HL-60/S4 treated with retinoic acid at 250 ng/mL for 4 days and 3 days (cell line): Measurements from ENCODE around the gene TRIM33.
"Not testable (repeated sequence)": the region's sequence is repeated elsewhere in the genome, so short reads cannot be mapped to it uniquely, and the experiment has no call there.

ENCODE experiments used
- in situ Hi-C: fragments of 300-500 bp; cut with MboI; formaldehyde crosslinking; loops from 2 replicates; pipeline ENCODE4 v1.7.0; 2022; ENCODE audit warnings: low sequenced_read_pairs

Gene TRIM33

DNA sequence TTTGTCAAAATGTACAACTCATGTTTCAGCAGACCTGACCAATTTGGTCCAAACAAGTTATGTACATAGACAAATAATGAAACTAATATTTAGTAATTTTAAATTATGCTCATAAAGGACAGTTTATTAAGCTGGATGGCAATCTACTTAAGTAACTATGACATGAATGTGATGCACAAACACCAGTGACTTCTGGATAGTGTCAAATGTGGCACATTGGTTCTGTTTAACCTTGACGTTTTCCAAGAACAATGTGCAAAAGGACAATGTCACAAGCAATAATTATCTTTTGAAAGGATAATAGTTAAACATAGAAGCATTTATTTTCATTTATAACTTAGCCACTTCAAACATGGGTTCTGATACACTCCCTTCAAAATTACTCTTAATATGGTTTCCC, 80.0 kb downstream of the TRIM33 start:
- in situ Hi-C loops = no loop called here

GRCh38 chr1:114428083-114428754, 82.8 kb downstream of the TRIM33 start:
- in situ Hi-C loops = no loop called here

DNA sequence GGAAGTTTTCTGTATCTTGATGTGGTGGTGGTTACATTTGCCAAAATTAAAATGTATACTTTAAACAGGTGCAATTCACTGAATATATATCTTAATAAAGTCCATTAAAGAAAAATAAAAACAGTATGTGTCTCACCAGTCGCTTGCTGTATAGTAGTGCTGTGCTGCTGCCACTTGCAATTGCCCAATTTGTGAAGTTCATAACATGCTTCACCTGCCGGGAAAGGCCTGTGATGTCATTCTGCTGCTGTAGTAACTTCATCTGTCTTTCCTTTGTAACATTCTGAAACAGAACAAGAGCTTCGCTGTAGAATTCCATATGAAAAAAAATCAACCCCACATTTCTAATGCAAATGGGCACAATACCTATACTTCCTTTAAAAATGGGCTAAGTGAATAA, 83.4 kb downstream of the TRIM33 start:
- in situ Hi-C loops = no loop called here

- in situ Hi-C loops = no loop called here
Observed at GRCh38 chr1:114423455-114423854, 87.5 kb downstream of the TRIM33 start.

DNA sequence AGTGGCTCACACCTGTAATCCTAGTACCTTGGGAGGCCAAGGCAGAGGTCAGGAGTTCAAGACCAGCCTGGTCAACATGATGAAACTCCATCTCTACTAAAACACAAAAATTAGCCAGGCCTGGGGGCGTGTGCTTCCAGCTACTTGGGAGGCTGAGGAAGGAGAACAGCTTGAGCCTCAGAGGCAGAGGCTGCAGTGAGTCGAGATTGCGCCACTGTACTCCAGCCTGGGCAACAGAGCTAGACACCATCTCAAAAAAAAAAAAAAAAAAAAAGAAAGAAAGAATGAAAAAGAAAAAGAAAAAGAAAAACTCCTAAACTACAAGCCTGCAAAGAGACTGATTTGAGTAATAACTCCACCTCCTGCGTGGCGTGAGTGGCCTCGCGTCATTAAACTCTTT, 92.1 kb downstream of the TRIM33 start:
- in situ Hi-C loops = not testable (repeated sequence)

- in situ Hi-C loops = no loop called here
Observed at GRCh38 chr1:114397601-114398000, 113.4 kb downstream of the TRIM33 start.

- in situ Hi-C loops = no loop called here
Observed at GRCh38 chr1:114395863-114396262, 115.1 kb downstream of the TRIM33 start.

GRCh38 chr1:114390960-114391359, 120.0 kb downstream of the TRIM33 start:
- in situ Hi-C loops = no loop called here

GRCh38 chr1:114390361-114390760, 120.6 kb downstream of the TRIM33 start:
- in situ Hi-C loops = no loop called here

GRCh38 chr1:114388432-114389003, 122.5 kb downstream of the TRIM33 start:
- in situ Hi-C loops = no loop called here

DNA sequence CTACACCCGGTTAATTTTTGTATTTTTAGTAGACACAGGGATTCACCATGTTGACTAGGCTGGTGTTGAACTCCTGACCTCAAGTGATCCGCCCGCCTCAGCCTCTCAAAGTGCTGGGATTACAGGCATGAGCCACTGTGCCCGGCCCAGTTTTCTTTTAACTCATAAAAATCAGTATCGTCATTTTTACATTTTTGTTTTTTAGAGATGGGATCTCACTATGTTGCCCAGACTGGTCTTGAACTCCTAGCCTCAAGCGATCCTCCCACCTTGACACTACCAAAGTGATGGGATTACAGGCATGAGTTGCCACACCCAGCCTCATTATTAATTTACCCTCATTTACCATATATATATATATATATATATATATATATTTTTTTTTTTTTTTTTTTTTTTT, 123.4 kb downstream of the TRIM33 start:
- in situ Hi-C loops = not testable (repeated sequence)

- in situ Hi-C loops = no loop called here
Observed at GRCh38 chr1:114387010-114387360, 124.0 kb downstream of the TRIM33 start.

DNA sequence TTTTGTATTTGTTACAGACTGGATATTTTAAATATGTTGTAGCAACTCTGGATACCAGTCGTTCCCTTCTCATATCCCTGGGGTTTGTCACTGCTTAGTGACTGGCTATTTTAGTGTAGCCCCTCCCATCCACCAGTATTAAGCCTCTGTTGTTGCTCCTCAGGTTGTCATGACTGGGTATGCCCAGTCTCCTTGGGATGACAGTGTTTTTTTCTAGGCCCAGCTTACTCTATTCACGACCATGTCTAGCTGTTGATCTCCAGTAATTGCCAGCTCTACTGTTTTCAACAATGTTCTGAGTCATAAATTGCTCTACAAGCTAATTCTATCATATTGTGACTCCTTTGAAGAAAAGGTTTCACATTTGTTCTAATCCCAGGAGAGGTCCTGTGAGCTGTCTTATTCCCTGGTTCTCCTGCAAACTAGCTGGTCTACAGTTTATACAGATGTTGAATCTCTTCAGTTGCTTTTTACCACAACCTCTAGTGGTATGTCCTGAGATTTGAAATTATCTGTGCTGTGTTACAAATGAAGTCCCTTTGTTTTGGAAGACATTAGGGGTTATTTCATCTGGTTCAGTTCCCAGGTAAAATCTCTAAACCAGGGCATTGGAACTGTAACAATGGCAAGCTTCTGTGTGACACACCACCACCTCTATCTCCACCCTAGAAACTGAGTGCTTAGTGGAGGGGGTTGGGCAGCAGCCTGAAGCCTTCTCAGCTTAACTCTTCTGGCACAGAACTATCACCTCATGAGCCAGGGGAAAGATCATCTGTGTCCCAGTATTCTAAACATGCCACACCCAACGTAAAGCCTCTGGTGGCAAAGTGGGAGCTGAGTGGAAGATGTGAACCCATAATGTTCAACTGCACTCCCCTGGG, 124.6 kb downstream of the TRIM33 start:
- in situ Hi-C loops = no loop called here

DNA sequence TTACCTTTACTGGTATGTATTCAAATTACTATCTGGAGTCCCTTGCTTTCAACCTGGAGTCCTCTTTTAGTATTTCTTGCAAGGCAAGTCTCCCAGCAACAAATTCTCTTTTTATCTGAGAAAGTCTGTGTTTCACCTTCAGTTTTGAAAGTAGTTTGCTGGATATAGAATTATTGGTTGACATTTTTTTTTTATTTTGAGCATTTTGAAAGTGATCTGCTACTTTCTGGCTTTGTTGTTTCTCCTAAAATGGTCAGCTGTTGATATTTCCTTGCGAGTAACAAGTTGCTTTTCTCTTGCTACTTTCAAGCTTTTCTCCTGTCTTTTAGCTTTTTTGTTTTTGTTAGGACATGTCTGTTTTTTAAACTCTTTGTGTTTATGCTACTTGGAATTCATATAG, 126.1 kb downstream of the TRIM33 start:
- in situ Hi-C loops = no loop called here

GRCh38 chr1:114379987-114380386, 131.0 kb downstream of the TRIM33 start:
- in situ Hi-C loops = no loop called here

- in situ Hi-C loops = no loop called here
Observed at GRCh38 chr1:114379358-114379757, 131.6 kb downstream of the TRIM33 start.

DNA sequence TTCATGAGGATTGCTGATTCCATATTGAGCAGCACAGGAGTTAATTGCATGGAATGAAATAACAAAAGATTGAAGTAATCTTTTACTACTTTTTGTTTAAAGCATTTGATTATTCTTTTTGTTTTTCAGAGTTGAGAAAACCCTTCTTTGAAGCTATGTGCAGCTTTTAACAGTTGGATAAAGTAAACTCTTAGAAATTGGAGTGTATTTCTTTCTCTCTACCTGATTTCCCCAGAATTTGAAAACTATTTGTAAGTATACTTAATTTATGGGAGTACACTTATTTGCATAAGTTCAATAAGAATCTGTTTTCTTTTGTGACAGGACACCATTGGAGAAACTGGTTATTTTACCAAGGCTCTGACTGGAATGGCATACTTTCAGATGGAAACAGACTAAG, 133.6 kb downstream of the TRIM33 start:
- in situ Hi-C loops = no loop called here

- in situ Hi-C loops = no loop called here
Observed at GRCh38 chr1:114369930-114370329, 141.1 kb downstream of the TRIM33 start.

- in situ Hi-C loops = not testable (repeated sequence)
Observed at GRCh38 chr1:114369266-114369919, 141.6 kb downstream of the TRIM33 start.

- in situ Hi-C loops = no loop called here
Observed at GRCh38 chr1:114368560-114369255, 142.3 kb downstream of the TRIM33 start.

- in situ Hi-C loops = no loop called here
Observed at GRCh38 chr1:114367810-114368209, 143.2 kb downstream of the TRIM33 start.
